HT1080 (cell line): ENCODE measurements around the gene GSTA2. TPM values are rescaled to one million over a fixed set of nuclear protein-coding genes. Genes with fewer than 3 reads are reported as not detected.
A peak's percentile ranks its signal among the peaks of the same experiment; 100 is the strongest.
"Not testable (repeated sequence)": the region's sequence is repeated elsewhere in the genome, so short reads cannot be mapped to it uniquely, and the experiment has no call there.

Experiments
- DNase-seq: peaks from one replicate; pipeline ENCODE4 v3.0.0-alpha.2; 2015; ENCODE audit warnings: low read depth
- total RNA-seq: library from RNA; depleted of rRNA; stranded (reverse); fragments of >200 nt; shearing (Covaris generic); gene quantifications from 2 replicates; pipeline ENCODE4 v1.2.3, GENCODE V29; 2014

Gene GSTA2
- total RNA-seq, 1 experiment from 2014 or later = not detected

DNA sequence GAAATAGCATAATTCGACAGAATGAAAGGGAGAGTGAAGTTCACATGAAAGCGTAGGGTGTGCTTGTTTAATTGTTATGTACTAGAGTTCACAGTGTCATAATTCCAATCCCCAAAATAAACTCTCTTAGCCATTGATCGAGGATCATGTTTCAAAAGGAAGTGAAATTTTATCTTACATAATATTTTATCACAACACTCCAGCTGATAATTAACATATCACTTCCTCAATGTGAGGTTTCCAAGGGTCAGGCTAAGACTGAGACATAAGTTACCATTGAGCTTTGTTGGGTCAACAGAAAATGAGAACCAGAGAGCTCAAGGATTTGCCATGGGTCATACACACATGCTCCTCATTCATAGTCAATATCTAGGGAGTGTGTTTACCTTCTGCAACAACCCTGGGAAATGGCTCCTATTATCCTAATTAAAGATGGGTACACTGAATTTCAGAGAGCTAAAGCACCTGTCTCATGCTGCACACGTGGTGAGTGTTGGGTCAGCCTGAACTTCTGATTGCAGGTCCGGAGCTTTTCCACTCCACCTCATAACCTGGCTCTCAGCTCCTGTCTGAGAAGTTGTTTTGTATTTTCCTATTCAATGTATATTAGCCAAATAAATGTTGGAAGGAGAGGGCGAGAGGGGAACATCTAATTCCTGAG is 3.0 kb downstream of the GSTA2 start:
- DNase-seq = no peak

DNA sequence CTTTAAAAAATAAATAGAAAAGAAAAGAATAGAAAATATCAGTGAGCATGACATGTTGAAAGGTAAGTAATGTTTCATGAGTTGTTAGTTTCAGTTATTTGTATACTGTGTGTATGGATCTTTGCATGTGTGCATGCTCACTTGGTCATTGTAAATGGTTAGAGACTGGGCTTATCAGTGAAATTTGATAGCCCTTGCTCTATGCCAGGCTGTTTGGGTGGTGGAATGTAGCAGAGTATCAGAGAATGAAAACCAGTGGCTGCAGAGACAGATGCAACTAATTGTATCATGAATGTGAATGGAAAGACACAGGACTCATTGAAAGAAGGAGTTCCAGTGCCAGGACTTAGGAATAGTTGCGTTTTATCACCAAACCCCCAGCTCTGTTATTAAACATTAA is 4.2 kb downstream of the GSTA2 start:
- DNase-seq = no peak

DNA sequence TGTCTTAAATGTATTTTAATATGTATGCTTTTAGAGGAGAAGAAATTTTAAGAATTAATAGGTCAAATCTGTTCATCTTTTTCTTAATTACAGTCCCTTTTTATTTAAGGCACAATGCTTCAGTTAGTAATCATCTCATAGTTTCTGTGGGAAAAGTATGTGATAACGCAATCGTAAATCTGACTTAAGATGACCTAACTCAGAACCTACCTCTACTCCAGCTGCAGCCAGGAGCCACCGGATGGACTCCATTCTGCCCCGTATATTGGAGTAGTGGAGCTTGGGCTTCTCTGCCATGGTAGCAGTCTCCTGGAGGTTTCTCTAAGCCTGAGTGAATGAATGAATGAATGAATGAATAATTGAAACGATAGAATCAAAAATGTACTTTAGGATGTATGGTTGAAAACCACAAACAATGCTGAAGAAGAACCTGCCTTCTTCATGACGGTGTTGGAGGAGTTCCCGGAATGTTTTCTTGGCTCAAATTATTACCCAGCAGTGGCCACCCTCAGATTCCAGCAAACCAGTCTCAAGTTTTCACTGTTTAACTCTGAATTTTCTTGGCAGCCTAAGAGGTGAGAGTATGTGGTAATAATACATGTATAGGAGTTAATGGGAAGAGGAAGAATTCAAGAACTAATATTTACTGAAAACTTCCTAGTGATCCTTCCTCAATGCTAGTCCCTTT is 5.5 kb downstream of the GSTA2 start:
- DNase-seq = not testable (repeated sequence)

DNA sequence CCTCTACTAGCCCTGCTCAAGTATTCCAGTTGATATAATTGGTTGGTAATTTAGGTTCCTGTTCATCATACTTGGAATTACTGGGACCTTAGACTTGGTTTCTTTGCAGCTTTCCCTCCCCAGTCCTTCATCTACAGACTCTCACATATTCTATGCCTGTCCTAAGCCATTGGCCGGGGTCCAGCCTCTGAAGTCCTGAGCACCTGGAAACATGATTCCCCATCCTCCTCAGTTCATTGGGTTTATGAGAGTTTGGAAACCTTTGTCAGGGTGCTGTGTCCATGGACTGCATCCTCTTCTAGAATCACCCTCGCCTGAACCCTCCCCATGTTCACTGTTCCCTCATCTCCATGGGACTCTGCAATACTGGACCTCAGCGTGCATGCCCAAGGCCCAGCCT is 8.8 kb downstream of the GSTA2 start:
- DNase-seq = no peak

DNA sequence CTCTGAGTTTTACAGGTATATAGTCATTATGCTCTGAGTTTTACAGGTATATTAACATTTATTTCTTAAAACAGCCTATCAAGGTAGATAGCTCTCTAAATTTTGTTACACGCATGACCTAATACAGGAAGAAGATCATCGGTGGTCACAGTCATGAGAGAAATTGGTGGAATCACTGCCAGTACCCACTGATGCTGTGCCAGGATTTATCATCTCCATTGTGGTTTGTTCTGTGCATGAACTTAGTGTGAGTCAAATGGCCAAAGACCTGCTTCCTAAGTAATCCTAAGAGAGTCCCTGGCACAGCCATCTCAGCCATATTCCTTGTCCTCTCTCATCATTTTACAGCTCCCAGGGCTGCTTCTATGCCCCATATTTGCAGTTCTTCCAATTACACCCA is 10.1 kb downstream of the GSTA2 start:
- DNase-seq = not testable (repeated sequence)

DNA sequence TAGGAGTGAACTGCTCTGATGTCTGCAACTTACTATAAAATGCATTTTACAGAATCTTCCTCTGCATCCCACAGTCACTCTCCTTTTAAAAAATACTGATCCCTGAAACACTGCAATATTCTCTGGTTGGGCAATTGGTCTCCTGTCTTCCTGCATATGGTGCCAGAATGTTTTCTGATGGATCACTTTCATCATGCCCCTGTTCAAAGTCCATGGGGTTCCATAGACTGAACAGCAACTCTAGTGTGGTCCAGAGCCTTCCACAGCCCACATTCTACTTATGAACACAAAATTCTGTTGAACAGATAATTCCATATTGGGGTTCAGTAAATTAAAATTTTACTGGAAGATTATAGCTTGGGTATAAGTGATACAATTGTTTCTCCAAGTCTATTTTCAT is 11.0 kb downstream of the GSTA2 start:
- no peak for DNase-seq

DNA sequence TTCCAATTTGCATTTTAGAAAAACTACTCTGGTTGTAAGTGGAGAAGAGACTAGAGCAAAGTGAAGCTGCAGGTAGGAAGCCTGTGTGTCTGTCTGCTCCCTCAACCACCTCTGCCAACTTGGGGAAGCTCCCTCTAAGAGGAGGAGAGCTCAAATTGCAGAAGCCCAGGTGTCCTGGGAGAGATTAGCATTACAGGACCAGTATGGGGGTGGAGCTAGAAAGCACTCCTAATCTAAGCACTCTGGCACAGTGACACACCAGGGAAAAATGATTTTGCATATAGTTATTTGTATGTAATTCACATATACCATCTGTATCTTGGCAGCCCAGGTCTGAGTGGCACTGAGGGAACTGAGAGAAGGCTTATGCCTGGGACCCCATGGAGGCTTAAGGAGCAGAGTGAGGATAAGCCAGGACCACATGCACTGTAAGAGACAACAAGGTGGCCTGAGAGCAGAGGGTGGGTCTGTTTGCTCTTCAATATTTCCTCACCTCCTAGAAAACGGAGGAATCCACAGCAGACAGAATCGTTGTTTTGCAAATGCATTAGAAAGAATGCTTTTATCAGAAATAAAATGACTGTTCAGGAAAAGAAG is 13.6 kb downstream of the GSTA2 start:
- DNase-seq = no peak

DNA sequence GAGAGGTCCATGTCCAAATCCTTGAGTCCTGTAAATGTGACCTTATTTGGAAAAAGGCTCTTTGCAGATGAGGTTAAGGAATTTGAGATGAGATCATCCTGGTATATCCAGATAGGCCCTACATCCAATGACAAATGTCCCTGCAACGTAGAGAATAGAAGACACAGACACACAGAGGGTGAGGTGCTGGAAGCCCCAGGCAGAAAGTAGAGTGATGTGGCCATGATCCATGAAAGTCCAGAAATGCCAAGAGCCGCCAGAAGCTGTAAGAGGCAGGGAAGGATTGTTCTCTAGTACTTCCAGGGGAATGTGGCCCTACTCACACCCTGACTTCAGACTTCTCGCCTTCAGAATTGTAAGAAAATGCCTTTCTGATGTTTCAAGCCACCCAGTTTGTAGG is 16.0 kb downstream of the GSTA2 start:
- peak; percentile 5 for DNase-seq

DNA sequence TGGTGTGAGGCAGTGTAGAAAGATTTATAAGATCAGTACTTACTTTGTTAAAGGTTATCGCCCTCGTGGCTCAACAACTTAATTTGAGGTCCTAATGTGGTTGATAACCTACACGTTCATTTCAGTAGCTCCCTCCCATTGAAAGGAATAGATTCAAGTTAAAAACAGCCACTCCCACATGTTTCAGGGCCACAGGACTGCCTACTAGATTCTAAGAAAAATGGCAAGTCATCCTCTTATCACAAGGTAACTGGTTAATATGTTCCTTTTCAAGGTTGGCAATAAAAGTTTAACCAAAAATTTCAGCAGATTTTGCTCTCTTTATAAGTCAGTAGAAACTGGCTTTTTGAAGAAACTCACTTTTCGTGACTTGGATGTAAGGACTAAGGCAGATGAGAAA is 17.1 kb downstream of the GSTA2 start:
- no peak for DNase-seq

DNA sequence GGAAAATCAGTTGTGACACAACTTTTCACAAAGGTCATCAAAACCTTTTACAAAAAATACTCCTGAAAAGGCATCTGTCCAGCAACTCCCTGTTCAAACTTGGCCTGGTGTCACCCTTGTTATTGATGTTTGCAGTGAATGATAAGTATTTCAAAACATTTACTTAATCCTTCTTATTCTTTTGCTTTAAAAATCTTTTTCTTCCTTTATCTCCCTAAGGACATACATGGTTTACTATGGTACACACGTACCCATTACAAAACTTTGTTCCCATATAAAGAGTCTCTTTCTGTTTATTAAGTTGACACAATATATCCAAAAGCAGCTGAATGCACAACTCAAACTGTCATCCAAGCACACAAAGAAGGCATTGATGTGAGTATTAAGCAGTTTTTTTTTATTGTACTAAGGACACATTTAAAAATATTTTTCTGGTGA is 17.5 kb downstream of the GSTA2 start:
- DNase-seq = no peak

DNA sequence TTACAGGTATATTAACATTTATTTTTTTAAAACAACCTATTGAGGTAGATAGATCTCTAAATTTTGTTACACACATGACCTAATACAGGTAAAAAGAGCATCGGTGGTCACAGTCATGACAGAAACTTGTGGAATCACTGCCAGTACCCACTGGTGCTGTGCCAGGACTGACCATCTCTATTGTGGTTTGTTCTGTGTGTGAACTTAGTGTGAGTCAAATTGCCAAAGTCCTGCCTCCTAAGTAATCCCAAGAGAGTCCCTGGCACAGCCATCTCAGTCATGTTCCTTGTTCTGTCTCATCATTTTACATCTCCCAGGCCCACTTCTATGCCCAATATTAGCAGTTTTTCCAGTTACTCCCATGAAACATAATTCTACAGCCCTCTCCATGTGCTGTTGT is 21.4 kb downstream of the GSTA2 start:
- DNase-seq = no peak

DNA sequence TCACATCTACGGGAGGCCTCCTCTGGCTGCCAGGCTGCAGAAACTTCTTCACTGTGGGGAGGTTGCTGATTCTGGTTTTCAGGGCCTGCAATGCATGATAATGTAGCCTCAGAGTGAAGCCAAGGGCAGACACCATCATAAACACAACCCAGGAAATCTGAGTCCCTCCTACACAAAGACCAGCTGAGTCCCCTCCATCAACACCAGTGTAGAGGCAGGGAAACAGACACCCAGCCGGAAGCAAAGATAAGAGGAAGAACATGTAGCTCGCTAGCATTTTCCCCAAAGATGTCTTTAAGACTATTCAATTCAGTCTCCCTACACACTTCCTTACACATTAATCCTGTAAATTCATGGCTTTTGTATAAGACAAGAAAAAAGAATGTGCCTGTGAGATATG is 23.6 kb downstream of the GSTA2 start:
- no peak for DNase-seq

DNA sequence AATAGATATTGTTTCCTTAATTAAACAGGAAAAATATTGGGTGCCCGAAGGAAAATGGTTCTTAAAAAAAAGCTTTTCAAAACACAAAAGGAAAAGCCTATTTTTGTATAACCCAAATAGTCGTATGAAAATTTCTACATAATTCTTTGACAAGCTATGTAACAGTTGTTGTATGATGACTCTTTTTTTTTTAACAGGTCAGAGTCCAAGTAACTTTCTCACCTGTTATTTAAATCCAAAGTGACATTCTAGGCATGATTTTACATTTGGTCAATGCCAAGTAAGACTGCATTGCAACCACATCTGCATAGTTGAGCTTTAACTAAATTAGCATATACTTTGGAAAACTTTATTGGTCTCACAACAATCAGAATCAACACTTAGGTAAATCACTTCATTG is 24.1 kb downstream of the GSTA2 start:
- no peak for DNase-seq

DNA sequence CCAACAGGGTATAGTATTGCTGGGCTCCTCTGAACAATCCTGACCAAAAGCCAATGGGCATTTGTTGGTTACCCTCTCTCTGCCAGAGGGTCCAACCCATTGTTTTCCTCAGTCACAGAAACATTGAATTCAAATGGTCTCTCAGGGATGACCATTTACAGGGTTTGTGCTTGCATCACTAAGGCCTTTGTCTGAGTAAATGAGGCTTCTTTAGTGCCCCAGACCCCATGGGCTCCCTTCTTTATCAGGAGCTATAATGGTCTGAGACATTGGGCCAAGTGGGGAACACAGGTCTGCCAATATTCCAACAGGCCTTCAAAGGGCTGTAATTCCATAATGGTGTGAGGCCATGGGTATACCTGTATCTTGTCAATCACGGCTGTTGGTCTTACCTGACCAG is 27.1 kb downstream of the GSTA2 start:
- DNase-seq = no peak

DNA sequence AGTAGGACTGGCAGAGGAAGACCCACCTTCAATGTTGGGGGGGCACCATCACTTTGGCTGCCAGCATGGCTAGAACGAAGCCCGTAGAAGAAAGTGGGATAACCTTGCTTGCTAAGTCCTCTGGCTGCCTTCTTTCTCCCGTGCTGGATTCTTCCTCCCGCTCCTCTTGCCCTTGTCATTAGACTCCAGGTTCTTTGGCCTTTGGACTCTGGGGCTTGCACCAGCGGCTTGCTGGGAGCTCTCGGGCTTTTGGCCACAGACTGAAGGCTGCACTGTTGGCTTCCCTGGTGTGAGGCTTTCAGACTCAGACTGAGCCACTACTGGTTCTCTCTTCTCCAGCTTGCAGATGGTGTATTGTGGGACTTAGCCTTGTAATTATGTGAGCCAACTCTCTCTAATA is 28.2 kb downstream of the GSTA2 start:
- no peak for DNase-seq

DNA sequence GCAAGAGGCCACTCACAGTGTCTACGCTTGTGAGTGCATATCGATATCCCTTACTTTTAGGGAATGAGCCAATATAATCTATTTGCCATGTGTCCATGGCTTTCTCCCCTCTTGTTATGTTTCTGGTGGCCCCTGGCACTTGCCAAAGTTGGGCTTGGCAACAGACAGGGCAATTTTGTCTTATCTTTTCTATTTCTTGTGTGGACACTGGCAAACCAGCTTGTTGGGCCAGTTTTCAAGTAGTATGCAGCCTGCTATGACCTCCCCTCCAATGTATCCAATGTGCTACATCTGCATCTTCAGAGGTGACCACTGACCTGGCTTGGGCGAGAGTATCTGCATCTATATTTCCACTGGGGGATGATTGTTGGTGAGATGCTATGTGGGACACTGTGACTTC is 29.2 kb downstream of the GSTA2 start:
- no peak for DNase-seq

DNA sequence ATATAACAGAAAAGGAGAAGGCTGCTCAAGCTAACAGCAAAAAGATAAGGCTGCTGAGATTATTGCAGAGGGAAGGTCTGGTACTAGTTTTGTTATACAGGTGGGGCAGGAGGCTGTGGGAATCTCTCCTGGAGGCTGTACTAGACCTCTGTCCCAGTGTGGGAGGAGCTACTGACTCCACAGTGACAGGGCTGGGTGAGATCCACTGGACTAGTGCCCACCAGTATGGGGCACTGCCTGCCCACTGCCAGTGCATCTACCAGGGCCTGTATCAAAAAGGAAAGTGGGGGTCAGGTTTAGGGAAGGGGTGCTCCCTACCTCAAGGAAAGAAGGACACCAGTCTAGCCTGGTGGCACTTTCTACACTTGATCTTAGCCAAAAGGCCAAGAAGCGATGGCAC is 30.1 kb downstream of the GSTA2 start:
- no peak for DNase-seq

DNA sequence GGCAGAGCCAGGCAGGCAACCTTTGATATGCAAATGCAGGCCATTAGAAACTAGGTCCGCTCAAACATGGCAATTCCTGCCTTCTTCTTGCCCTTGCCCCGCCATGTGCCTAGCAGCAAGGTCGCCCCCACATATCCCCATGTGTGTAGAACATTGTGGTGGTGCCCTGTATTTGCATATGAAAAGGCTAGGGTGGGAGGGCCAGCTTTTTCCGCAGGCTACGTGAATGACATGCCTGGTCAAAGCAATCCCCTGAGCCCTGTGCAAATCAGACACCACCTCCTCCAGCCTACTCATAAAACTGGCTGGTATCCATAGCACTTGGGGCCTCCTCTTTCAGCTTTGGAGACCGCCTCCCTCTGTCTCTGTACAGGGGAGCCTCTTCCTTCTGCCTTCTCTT is 31.6 kb downstream of the GSTA2 start:
- no peak for DNase-seq

DNA sequence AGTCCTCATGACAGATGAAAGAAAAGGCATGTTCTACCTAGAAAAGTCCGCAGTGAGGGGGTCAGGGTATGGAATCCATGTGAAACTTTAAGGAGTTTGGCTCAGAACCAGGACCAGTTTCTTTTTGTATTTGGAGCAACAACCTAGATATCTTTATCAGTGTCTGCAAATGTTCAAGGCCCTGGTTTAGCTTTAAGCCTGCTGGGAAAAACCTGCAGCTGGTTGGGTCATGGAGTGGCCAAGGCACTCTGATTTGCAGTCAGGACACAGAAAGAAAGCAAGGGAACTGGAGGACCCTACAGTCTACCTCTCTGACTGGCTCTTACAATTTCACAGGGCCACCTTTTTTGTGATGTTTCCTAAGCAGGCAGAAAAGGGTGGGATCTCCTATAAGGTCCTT is 33.7 kb downstream of the GSTA2 start:
- no peak for DNase-seq

DNA sequence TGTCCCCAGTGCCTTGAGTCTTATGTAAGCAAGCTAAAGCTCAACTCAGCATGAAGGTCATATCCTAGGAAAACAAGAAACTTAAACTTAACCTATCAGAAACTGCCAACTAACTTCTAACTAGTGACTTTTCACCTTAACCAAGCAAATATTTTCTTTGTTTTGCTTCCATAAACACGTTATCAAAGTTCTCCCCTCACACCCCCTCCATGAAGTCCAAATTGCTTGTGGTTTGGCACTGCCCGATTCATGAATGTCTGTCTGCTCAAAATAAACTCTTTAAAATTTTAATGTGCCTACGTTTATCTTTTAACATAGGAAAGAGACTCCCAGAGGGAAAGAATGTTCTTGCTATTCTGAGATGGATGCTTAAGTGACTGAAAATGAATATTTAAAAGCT is 34.9 kb downstream of the GSTA2 start:
- no peak for DNase-seq

DNA sequence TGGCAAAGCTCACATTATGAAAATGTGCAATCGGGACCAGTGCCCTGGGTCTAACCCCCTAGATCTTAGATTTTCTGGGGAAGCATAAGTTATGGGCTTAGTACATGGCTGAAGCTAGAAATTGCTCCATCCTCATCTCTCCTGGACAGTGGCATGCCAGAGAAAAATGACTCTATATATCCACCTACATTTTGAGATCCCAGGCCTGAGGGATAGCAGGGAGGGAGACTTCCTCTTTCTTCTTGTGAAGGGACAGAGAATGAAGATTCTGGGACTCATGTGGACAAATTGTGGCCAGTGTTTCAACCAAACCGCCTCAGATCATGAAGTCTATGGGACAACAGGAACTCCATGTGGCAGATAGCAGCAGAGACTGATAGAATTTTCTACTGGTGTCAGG is 35.4 kb downstream of the GSTA2 start:
- no peak for DNase-seq

DNA sequence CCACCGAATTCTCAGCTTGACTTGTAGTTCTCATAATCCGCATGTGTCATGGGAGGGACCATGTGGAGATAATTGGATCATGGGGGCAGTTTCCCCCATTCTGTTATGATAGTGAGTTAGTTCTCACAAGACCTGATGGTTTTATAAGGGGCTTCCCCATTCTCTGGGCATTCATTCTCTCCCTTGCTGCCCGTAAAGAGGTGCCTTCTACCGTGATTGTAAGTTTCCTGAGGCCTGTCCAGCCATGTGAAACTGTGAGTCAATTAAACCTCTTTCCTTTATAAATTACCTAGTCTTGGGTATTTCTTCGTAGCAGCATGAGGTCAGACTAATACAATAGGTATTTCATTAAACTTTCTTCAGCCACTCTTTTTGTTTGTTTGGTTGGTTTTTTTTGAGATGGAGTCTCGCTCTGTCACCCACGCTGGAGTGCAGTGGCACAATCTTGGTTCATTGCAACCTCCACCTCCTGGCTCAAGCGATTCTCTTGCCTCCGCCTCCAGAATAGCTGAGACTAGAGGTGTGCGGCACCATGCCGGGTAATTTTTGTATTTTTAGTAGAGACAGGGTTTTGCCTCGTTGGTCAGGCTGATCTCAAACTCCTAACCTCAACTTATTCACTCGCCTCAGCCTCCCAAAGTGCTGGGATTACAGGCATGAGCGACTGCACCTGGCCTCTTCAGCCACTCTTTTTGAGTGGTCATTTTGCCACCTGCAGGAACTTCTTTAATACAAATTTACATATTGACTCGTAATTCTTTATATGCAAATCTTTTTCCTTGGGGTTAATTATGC is 36.3 kb downstream of the GSTA2 start:
- DNase-seq = no peak
